ENCODE results near the gene DEF6.
"Not testable (repeated sequence)": the region's sequence is repeated elsewhere in the genome, so short reads cannot be mapped to it uniquely, and the experiment has no call there.

The DEF6 gene

GRCh38 chr6:35310265-35310831 lies 12.7 kb downstream of the DEF6 start:
- no peak for DNase-seq (ENCODE audit: low spot score)

- no peak for DNase-seq (ENCODE audit: low spot score)
Observed at GRCh38 chr6:35311390-35312075, 13.9 kb downstream of the DEF6 start.

- DNase-seq (ENCODE audit: low spot score) = no peak
Observed at GRCh38 chr6:35312076-35312800, 14.6 kb downstream of the DEF6 start.

GRCh38 chr6:35312807-35313206 lies 15.2 kb downstream of the DEF6 start:
- DNase-seq (ENCODE audit: low spot score) = no peak

GRCh38 chr6:35317483-35318195 lies 20.0 kb downstream of the DEF6 start:
- DNase-seq (ENCODE audit: low spot score) = no peak

GRCh38 chr6:35318196-35319171 lies 20.9 kb downstream of the DEF6 start:
- DNase-seq (ENCODE audit: low spot score) = peak; percentile 99

GRCh38 chr6:35319346-35320030 lies 21.9 kb downstream of the DEF6 start:
- peak; percentile 32 for DNase-seq (ENCODE audit: low spot score)

- no peak for DNase-seq (ENCODE audit: low spot score)
Observed at GRCh38 chr6:35320031-35320410, 22.4 kb downstream of the DEF6 start.

GRCh38 chr6:35321091-35321490 lies 23.5 kb downstream of the DEF6 start:
- DNase-seq (ENCODE audit: low spot score) = no peak

- DNase-seq (ENCODE audit: low spot score) = peak; percentile 77
Observed at GRCh38 chr6:35327349-35328027, 29.9 kb downstream of the DEF6 start.

- no peak for DNase-seq (ENCODE audit: low spot score)
Observed at GRCh38 chr6:35328108-35328723, 30.6 kb downstream of the DEF6 start.

- DNase-seq (ENCODE audit: low spot score) = not testable (repeated sequence)
Observed at GRCh38 chr6:35328965-35329364, 31.3 kb downstream of the DEF6 start.

- no peak for DNase-seq (ENCODE audit: low spot score)
Observed at GRCh38 chr6:35330541-35331119, 33.0 kb downstream of the DEF6 start.

GRCh38 chr6:35332074-35332887 lies 34.7 kb downstream of the DEF6 start:
- DNase-seq (ENCODE audit: low spot score) = not testable (repeated sequence)

GRCh38 chr6:35341557-35341956 lies 43.9 kb downstream of the DEF6 start:
- no peak for DNase-seq (ENCODE audit: low spot score)

GRCh38 chr6:35342258-35343091 lies 44.9 kb downstream of the DEF6 start, which contains the start of gene PPARD:
PPARD (plus strand) TSS chr6:35342558; CDS start chr6:35411088, 68,530 bp downstream.
- peak; percentile 100 for DNase-seq (ENCODE audit: low spot score)

GRCh38 chr6:35343092-35343834 lies 45.6 kb downstream of the DEF6 start:
- no peak for DNase-seq (ENCODE audit: low spot score)

Data from D341Med (cell line).